ENCODE results near the gene SORCS3. TPM values are rescaled to one million over a fixed set of nuclear protein-coding genes. Genes with fewer than 3 reads are reported as not detected.

The SORCS3 gene
- total RNA-seq, 1 donor from 2014 or later = 0.25 TPM

- no peaks in the 10 kb centered on the region for H3K9me3 ChIP-seq
- no peaks in the 10 kb centered on the region for H3K36me3 ChIP-seq
- no peak for DNase-seq (ENCODE audit: extremely low spot score in 2 of 2)
- peaks cover 12% of the 10 kb centered on the region for H3K4me1 ChIP-seq
- H3K27ac ChIP-seq = no peak overlapping the region
- no peak overlapping the region for H3K4me3 ChIP-seq
- TF ChIP-seq POLR2AphosphoS5 (IDR thresholded peaks at IDR 0.05; ENCODE audit: insufficient read depth in 1 of 2, low read depth in 1 of 2) = no peak
- no peak for TF ChIP-seq POLR2A (IDR thresholded peaks at IDR 0.05)
- TF ChIP-seq, protein P1, sequence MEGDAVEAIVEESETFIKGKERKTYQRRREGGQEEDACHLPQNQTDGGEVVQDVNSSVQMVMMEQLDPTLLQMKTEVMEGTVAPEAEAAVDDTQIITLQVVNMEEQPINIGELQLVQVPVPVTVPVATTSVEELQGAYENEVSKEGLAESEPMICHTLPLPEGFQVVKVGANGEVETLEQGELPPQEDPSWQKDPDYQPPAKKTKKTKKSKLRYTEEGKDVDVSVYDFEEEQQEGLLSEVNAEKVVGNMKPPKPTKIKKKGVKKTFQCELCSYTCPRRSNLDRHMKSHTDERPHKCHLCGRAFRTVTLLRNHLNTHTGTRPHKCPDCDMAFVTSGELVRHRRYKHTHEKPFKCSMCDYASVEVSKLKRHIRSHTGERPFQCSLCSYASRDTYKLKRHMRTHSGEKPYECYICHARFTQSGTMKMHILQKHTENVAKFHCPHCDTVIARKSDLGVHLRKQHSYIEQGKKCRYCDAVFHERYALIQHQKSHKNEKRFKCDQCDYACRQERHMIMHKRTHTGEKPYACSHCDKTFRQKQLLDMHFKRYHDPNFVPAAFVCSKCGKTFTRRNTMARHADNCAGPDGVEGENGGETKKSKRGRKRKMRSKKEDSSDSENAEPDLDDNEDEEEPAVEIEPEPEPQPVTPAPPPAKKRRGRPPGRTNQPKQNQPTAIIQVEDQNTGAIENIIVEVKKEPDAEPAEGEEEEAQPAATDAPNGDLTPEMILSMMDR (IDR thresholded peaks at IDR 0.05) = no peak
- no peaks in the 10 kb centered on the region for H3K27me3 ChIP-seq
- intact Hi-C loops (cut with DNase I) = no loop called here
Observed at GRCh38 chr10:104639590-104640338, 1.3 kb upstream of the SORCS3 start.

DNA sequence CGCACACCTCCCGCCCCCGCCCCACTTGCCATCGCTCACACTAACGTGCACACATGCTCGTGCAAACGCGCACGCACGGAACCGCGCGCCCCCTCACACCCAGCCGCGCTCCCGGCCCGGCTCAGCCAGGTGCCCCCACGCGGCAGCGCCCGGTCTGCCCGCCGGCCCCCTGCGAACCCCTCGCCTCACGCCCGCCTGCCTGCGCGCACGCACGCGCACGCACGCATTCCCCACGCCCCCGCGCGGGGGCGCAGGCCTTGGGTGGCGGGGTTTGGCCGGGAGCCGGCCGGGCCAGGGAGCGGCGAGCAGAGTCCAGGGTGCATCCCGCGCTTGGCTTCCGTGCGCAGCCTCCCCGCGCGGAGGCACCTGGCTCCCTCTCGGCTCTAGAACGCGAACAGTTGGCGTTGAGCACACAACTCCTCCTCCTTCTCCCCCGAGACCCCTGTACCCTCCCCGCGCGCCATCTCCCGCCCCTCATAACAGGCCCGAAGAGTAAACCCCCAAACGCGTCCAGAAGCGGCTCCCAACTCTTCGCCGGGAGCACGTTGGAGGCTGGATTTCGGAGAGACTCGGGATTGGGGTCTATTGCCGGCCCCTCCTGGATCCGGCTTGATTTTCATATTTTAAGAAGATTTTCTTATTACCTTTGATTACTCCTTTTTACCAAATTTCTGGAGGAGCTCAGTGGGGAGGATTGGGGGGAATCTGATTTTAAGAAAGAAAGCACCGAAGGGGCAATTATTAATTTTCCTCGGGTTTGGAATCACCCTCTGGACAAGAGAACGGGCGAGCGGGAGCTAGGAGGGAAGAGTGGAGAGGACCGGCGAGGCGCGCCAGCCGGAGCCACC, 527 bp upstream of the SORCS3 start:
- Histone ChIP-seq H3K9me3 (no peaks in the 10 kb centered on the region), H3K27me3 (no peaks in the 10 kb centered on the region), H3K27ac (no peak overlapping the region), H3K4me3 (peak overlapping the region in 1 of 2 donors; percentile 33), H3K4me1 (peaks cover 12% of the 10 kb centered on the region), H3K36me3 (no peaks in the 10 kb centered on the region)
- no peak for DNase-seq (ENCODE audit: extremely low spot score in 2 of 2)
- TF ChIP-seq POLR2A (IDR thresholded peaks at IDR 0.05) = no peak
- TF ChIP-seq POLR2AphosphoS5 (IDR thresholded peaks at IDR 0.05; ENCODE audit: insufficient read depth in 1 of 2, low read depth in 1 of 2) = no peak
- TF ChIP-seq, protein P1 (IDR thresholded peaks at IDR 0.05) = no peak
- intact Hi-C loops (cut with DNase I) = no loop called here

DNA sequence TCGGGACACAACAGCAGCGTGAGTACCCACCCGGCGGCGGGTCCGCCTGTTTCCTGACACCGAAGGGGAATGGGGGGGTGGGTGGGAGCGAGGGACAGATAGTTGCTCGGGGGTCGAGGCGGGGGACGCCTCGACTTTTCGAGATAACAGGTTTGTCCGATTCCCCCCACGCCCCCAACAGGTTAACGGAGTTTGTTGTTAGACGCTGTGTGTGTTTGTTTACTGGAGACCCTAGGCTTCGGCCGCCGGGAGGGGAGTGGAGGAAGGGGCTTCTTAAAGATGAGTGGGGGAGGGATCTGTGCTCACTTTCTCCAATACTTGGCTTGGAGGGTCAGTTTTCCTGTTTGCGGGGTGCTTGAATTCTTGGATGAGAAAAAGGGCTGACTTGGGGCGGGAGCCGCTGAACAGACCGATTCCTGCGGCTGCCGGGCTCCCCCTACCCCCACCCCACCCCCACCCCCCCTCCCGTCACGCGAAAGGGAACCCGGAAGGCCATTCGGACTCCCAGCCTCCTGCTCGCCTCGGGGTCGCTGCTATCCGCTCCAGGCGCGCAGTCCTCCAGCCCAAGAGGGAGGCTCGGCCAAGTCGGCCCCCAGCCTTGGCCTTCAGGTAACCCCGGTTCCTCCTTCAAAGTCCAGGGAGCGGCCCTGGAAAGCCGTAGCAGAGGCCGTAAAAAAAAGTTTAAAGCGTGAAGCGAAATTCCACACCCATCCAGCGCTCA, 1.0 kb downstream of the SORCS3 start:
- Histone ChIP-seq H3K4me1 (peaks cover 12% of the 10 kb centered on the region), H3K27me3 (no peaks in the 10 kb centered on the region), H3K27ac (no peak overlapping the region), H3K36me3 (no peaks in the 10 kb centered on the region), H3K4me3 (peak overlapping the region; percentile 19 to 25), H3K9me3 (no peaks in the 10 kb centered on the region)
- TF ChIP-seq POLR2A (IDR thresholded peaks at IDR 0.05) (no peak), POLR2AphosphoS5 (IDR thresholded peaks at IDR 0.05; ENCODE audit: insufficient read depth in 1 of 2, low read depth in 1 of 2) (no peak)
- TF ChIP-seq, protein P1 (IDR thresholded peaks at IDR 0.05) = no peak
- no peak for DNase-seq (ENCODE audit: extremely low spot score in 2 of 2)
- intact Hi-C loops (cut with DNase I) = no loop called here

- Histone ChIP-seq H3K27ac (no peak overlapping the region), H3K36me3 (no peaks in the 10 kb centered on the region), H3K27me3 (no peaks in the 10 kb centered on the region), H3K4me3 (peak overlapping the region in 1 of 2 donors; percentile 25), H3K9me3 (no peaks in the 10 kb centered on the region), H3K4me1 (peaks cover 12% of the 10 kb centered on the region)
- no peak for TF ChIP-seq POLR2A (IDR thresholded peaks at IDR 0.05)
- TF ChIP-seq, protein P1 (IDR thresholded peaks at IDR 0.05) = no peak
- no peak for TF ChIP-seq POLR2AphosphoS5 (IDR thresholded peaks at IDR 0.05; ENCODE audit: insufficient read depth in 1 of 2, low read depth in 1 of 2)
- no peak for DNase-seq (ENCODE audit: extremely low spot score in 2 of 2)
- intact Hi-C loops (cut with DNase I) = no loop called here
Observed at GRCh38 chr10:104642658-104643302, 1.7 kb downstream of the SORCS3 start.
